Adrenal gland (tissue), 5 donors: Measurements from ENCODE around the gene WNK4.

ENCODE experiments used
- CTCF ChIP-seq, 6 experiments: fragments of 450-650 bp in 4 of 6; fragments of 200-600 bp in 2 of 6; sonication (generic) in 1 of 6; IDR thresholded peaks; 1 replicate in 5 of 6; 2 replicates in 1 of 6; pipeline versions ENCODE4 v1.5.1 to v1.8.0; 2016 to 2021; ENCODE audit warnings: antibody characterized with exemption in 6 of 6, mild to moderate bottlenecking in 2 of 6, moderate library complexity in 1 of 6
- POLR2A ChIP-seq, 2 donors: fragments of 450-650 bp; IDR thresholded peaks; one replicate each; pipeline ENCODE4 v1.6.1; 2017; ENCODE audit warnings: antibody characterized with exemption in 2 of 2, mild to moderate bottlenecking in 2 of 2, moderate library complexity in 1 of 2
- donor health status: DM: no; HTN: no; CAD: no.

- TF ChIP-seq CTCF (IDR thresholded peaks at IDR 0.05) (no peak), POLR2A (IDR thresholded peaks at IDR 0.05) (no peak)
Observed at GRCh38 chr17:42806249-42806648, 25.8 kb downstream of the WNK4 start.
